ENCODE measurements around the gene ANKS3.

ANKS3 gene

DNA sequence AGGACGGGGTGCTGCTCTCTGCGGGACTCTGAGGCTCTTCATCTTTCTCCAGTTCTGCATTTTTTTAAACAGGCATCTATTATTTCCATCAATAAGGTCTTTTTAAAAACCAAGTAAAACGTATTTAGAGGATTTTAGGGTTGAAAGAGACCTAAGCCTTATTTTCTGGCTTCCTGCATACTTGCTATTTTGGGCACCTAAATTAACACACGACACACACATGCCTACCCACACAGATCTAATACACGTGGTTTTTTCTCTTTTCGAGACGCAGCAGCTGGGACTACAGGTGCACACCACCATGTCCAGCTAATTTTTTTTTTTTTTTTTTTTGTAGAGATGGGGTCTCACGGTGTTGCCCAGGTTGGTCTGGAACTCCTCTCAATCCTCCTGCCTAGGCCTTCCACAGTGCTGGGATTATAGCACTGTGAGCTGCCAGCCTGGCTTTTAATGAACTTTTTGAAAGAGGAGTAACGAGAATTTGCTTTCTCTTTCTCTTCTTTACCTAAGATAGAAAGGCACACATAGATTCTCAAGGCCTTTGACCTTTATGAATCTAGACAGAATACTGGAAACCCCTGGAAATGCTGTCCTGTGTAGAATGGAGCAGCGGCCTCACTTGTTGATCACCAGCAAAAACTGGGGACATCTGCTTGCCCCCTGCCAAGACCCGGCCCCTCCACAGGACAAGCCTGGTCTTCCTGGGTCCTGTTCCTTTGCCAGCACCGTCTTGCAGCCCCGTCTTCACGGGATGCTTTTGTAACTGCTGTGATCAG, 14.0 kb upstream of the ANKS3 start:
- TF ChIP-seq, protein P1, sequence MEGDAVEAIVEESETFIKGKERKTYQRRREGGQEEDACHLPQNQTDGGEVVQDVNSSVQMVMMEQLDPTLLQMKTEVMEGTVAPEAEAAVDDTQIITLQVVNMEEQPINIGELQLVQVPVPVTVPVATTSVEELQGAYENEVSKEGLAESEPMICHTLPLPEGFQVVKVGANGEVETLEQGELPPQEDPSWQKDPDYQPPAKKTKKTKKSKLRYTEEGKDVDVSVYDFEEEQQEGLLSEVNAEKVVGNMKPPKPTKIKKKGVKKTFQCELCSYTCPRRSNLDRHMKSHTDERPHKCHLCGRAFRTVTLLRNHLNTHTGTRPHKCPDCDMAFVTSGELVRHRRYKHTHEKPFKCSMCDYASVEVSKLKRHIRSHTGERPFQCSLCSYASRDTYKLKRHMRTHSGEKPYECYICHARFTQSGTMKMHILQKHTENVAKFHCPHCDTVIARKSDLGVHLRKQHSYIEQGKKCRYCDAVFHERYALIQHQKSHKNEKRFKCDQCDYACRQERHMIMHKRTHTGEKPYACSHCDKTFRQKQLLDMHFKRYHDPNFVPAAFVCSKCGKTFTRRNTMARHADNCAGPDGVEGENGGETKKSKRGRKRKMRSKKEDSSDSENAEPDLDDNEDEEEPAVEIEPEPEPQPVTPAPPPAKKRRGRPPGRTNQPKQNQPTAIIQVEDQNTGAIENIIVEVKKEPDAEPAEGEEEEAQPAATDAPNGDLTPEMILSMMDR (conservative IDR thresholded peaks at IDR 0.05; ENCODE audit: low read depth, low read length) = no peak
- Histone ChIP-seq H3K4me1 (ENCODE audit: low read depth, poor library complexity, severe bottlenecking) (no peaks in the 10 kb centered on the region), H3K27ac (no peak overlapping the region), H3K79me2 (ENCODE audit: insufficient read depth, low read depth) (no peaks in the 10 kb centered on the region), H4K20me1 (ENCODE audit: insufficient read depth) (no peaks in the 10 kb centered on the region), H3K27me3 (ENCODE audit: insufficient read depth, low read depth) (no peaks in the 10 kb centered on the region), H3K4me3 (IDR thresholded peaks at IDR 0.05; ENCODE audit: insufficient read depth, low read depth, low read length) (no peak overlapping the region), H3K4me2 (no peak overlapping the region), H3K36me3 (ENCODE audit: insufficient read depth) (no peaks in the 10 kb centered on the region), H3K9ac (no peak overlapping the region), H2AFZ (ENCODE audit: low read depth) (no peak overlapping the region)

DNA sequence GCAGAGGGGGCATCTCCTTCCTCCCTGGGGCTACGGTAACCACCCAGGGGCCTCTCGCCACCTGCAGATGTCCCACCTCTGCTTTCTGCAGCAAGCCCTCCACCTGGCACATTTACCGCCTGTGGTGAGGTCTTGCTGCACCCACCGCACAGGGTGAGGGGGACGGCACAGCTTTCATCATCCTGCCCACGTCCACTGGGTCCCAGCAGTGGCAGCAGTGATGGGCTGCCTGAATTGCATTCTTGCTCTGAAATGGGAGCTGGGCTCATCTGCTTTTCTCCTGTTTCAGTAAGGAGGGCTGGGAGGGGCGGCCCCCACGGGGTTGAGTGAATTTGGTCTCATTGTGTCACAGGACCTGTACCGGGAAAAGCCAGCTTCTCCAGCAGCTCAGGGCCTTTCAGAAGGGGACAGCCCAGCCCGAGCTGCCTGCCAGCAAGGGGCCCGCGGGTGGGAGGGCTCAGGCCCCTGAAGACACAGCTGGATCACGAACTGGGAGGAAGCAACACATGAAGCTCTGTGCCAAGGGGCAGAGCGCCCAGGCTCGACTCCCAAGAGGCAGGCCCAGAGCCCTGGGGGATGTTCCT, 13.0 kb upstream of the ANKS3 start:
- Histone ChIP-seq H3K36me3 (ENCODE audit: insufficient read depth) (no peaks in the 10 kb centered on the region), H4K20me1 (ENCODE audit: insufficient read depth) (no peaks in the 10 kb centered on the region), H3K27me3 (ENCODE audit: insufficient read depth, low read depth) (no peaks in the 10 kb centered on the region), H3K4me3 (IDR thresholded peaks at IDR 0.05; ENCODE audit: insufficient read depth, low read depth, low read length) (no peak overlapping the region), H3K79me2 (ENCODE audit: insufficient read depth, low read depth) (no peaks in the 10 kb centered on the region), H3K9ac (no peak overlapping the region), H2AFZ (ENCODE audit: low read depth) (no peak overlapping the region), H3K4me2 (no peak overlapping the region), H3K4me1 (ENCODE audit: low read depth, poor library complexity, severe bottlenecking) (no peaks in the 10 kb centered on the region), H3K27ac (no peak overlapping the region)
- TF ChIP-seq, protein P1 (conservative IDR thresholded peaks at IDR 0.05; ENCODE audit: low read depth, low read length) = no peak

DNA sequence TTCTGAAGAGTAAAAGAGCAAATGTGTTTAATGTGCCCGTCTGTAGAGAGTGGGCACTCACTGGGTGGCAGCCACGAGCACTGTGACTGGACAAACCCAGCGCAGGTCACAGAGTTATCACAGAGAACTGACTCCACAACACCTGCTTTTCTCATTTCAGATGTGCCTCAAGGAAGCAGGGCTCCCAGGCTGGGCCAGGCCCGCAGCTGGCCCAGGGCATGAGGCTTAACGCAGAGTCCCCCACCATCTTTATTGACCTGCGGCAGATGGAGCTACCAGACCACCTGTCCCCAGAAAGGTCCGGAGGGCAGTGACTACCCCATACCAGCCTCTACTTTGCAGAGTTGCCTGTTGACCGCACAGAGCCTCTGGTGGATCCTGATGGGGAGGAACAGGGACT, 12.1 kb upstream of the ANKS3 start:
- no peaks in the 10 kb centered on the region for H3K36me3 ChIP-seq (ENCODE audit: insufficient read depth)
- H4K20me1 ChIP-seq (ENCODE audit: insufficient read depth) = no peaks in the 10 kb centered on the region
- H3K4me2 ChIP-seq = no peak overlapping the region
- TF ChIP-seq, protein P1 (conservative IDR thresholded peaks at IDR 0.05; ENCODE audit: low read depth, low read length) = no peak
- no peak overlapping the region for H2AFZ ChIP-seq (ENCODE audit: low read depth)
- no peaks in the 10 kb centered on the region for H3K79me2 ChIP-seq (ENCODE audit: insufficient read depth, low read depth)
- no peak overlapping the region for H3K27ac ChIP-seq
- no peaks in the 10 kb centered on the region for H3K4me1 ChIP-seq (ENCODE audit: low read depth, poor library complexity, severe bottlenecking)
- no peak overlapping the region for H3K4me3 ChIP-seq (IDR thresholded peaks at IDR 0.05; ENCODE audit: insufficient read depth, low read depth, low read length)
- H3K27me3 ChIP-seq (ENCODE audit: insufficient read depth, low read depth) = no peaks in the 10 kb centered on the region
- no peak overlapping the region for H3K9ac ChIP-seq

DNA sequence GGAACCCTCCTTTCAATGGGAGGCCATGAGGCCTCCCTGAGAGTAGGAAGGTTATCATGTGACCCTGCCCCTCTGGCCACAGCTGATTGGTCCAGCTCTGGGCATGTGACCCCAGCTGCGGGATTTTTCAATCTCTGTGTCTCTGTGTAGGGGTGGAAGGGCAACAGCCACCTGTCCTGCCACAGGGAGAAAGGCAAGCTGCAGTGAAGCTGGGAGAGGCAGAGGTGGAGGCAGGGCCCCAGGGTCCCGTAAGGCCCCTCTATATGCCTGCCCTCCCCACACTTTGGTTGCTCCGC, 11.2 kb upstream of the ANKS3 start:
- Histone ChIP-seq H3K36me3 (ENCODE audit: insufficient read depth) (no peaks in the 10 kb centered on the region), H3K4me2 (no peak overlapping the region), H3K79me2 (ENCODE audit: insufficient read depth, low read depth) (no peaks in the 10 kb centered on the region), H2AFZ (ENCODE audit: low read depth) (no peak overlapping the region), H3K4me3 (IDR thresholded peaks at IDR 0.05; ENCODE audit: insufficient read depth, low read depth, low read length) (no peak overlapping the region), H3K27ac (no peak overlapping the region), H3K4me1 (ENCODE audit: low read depth, poor library complexity, severe bottlenecking) (no peaks in the 10 kb centered on the region), H3K27me3 (ENCODE audit: insufficient read depth, low read depth) (no peaks in the 10 kb centered on the region), H3K9ac (no peak overlapping the region), H4K20me1 (ENCODE audit: insufficient read depth) (no peaks in the 10 kb centered on the region)
- TF ChIP-seq, protein P1 (conservative IDR thresholded peaks at IDR 0.05; ENCODE audit: low read depth, low read length) = no peak
